Keratinocyte (primary cell): Measurements from ENCODE around the gene PFDN2. TPM values are rescaled to one million over a fixed set of nuclear protein-coding genes. Genes with fewer than 3 reads are reported as not detected.

Experiments
- DNase-seq: peaks from one replicate; pipeline ENCODE4 v3.0.0-alpha.2; 2011; ENCODE audit warnings: low read depth, missing footprints, low spot score
- FAIRE-seq: peaks from 2 replicates; lab custom pipeline; 2011; peaks lifted over from hg19 to GRCh38; lab: Jason Lieb, UNC
- H2AFZ ChIP-seq: 2 replicates; pipeline ENCODE4 v1.6.0; 2012; ENCODE audit warnings: low read length, control low read depth, inconsistent platforms; ENCODE audit not compliant: control insufficient read depth
- H3K27ac ChIP-seq: 2 replicates; pipeline ENCODE4 v1.5.1; 2011; ENCODE audit warnings: low read length; ENCODE audit not compliant: control insufficient read depth, insufficient read depth
- H3K27me3 ChIP-seq: 3 replicates; pipeline ENCODE4 v1.6.0; 2011; ENCODE audit warnings: low read length; ENCODE audit not compliant: control insufficient read depth, insufficient read depth; ENCODE audit errors: extremely low read depth
- H3K36me3 ChIP-seq, 2 experiments: 2 replicates in 1 of 2; 3 replicates in 1 of 2; pipeline ENCODE4 v1.5.1; 2011; ENCODE audit warnings: low read length in 2 of 2, mild to moderate bottlenecking in 1 of 2; ENCODE audit not compliant: control insufficient read depth in 2 of 2, insufficient read depth in 2 of 2; ENCODE audit errors: extremely low read depth in 1 of 2
- H3K4me1 ChIP-seq: 3 replicates; pipeline ENCODE4 v1.5.1; 2011; ENCODE audit warnings: low read length; ENCODE audit not compliant: control insufficient read depth, insufficient read depth; ENCODE audit errors: extremely low read depth
- H3K4me2 ChIP-seq: 3 replicates; pipeline ENCODE4 v1.6.0; 2011; ENCODE audit warnings: low read depth, low read length; ENCODE audit not compliant: control insufficient read depth, insufficient read depth; ENCODE audit errors: extremely low read depth
- H3K4me3 ChIP-seq, 3 experiments: fragments of 200-600 bp in 1 of 3; sonication (generic) in 1 of 3; 2 replicates in 2 of 3; 3 replicates in 1 of 3; pipeline ENCODE4 v1.5.1; 2011 to 2016; ENCODE audit warnings: low read length in 3 of 3, mild to moderate bottlenecking in 3 of 3, control low read depth in 2 of 3, inconsistent platforms in 1 of 3, low read depth in 1 of 3, mixed read lengths in 1 of 3, mixed run types in 1 of 3, moderate library complexity in 1 of 3; ENCODE audit not compliant: control insufficient read depth in 2 of 3, insufficient read depth in 2 of 3; ENCODE audit errors: extremely low read depth in 1 of 3
- H3K79me2 ChIP-seq: 2 replicates; pipeline ENCODE4 v1.6.0; 2012; ENCODE audit warnings: low read length; ENCODE audit not compliant: control insufficient read depth, insufficient read depth
- H3K9ac ChIP-seq: 3 replicates; pipeline ENCODE4 v1.6.0; 2011; ENCODE audit warnings: low read length; ENCODE audit not compliant: control insufficient read depth, insufficient read depth; ENCODE audit errors: extremely low read depth
- H3K9me1 ChIP-seq: 3 replicates; pipeline ENCODE4 v1.6.0; 2011; ENCODE audit warnings: low read length; ENCODE audit not compliant: control insufficient read depth, insufficient read depth; ENCODE audit errors: extremely low read depth
- H3K9me3 ChIP-seq: 2 replicates; pipeline ENCODE4 v1.5.1; 2012; ENCODE audit warnings: low read depth, low read length; ENCODE audit not compliant: control insufficient read depth
- H4K20me1 ChIP-seq: 3 replicates; pipeline ENCODE4 v1.6.0; 2011; ENCODE audit warnings: low read length; ENCODE audit not compliant: control insufficient read depth, insufficient read depth; ENCODE audit errors: extremely low read depth
- CTCF ChIP-seq, 3 experiments: IDR thresholded peaks in 1 of 3; conservative IDR thresholded peaks in 1 of 3; optimal IDR thresholded peaks in 1 of 3; 2 replicates in 2 of 3; 3 replicates in 1 of 3; pipeline versions ENCODE3 to v1.5.1; 2011; ENCODE audit warnings: low read length in 3 of 3, mild to moderate bottlenecking in 3 of 3, moderate library complexity in 2 of 3, control low read depth in 1 of 3, inconsistent platforms in 1 of 3; ENCODE audit not compliant: insufficient read depth in 2 of 3; ENCODE audit errors: extremely low read depth in 1 of 3
- EZH2 ChIP-seq: IDR thresholded peaks from one replicate; pipeline ENCODE4 v1.6.1; 2012; ENCODE audit warnings: inconsistent platforms, mild to moderate bottlenecking, low read length, moderate library complexity
- dilution Hi-C: fragments of 300-500 bp; cut with MboI; formaldehyde crosslinking; loops from one replicate; pipeline ENCODE4 v1.7.0; 2020; ENCODE audit warnings: low sequenced_read_pairs; ENCODE audit not compliant: extremely low pct_ligation_motif_present
- polyA plus RNA-seq, 5 experiments: library from polyadenylated mRNA; depleted of rRNA in 3 of 5; stranded (reverse) in 3 of 5; stranded (forward) in 1 of 5; unstranded in 1 of 5; fragments of >200 nt; gene quantifications; 1 replicate in 1 of 5; 2 replicates in 3 of 5; 3 replicates in 1 of 5; pipeline versions ENCODE4 v1.2.1 to v1.2.3, GENCODE V29; 2011 to 2012; ENCODE audit warnings: missing spikeins in 2 of 5, low read depth in 1 of 5, low replicate concordance in 1 of 5

Gene PFDN2
- polyA plus RNA-seq, 1 donor (not counting 4 experiments of a cell fraction or from before 2014, with no cell fraction given) = 184 TPM

GRCh38 chr1:161071886-161072371 is 45.9 kb downstream of the PFDN2 start:
- DNase-seq (no peak), FAIRE-seq (no peak)
- Histone ChIP-seq H3K9me1 (peaks cover 2% of the 10 kb centered on the region), H2AFZ (no peak overlapping the region), H3K79me2 (no peaks in the 10 kb centered on the region), H3K4me3 (no peak overlapping the region), H3K36me3 (no peaks in the 10 kb centered on the region), H3K27me3 (no peaks in the 10 kb centered on the region), H4K20me1 (no peaks in the 10 kb centered on the region), H3K4me2 (no peak overlapping the region), H3K9ac (no peak overlapping the region), H3K27ac (no peak overlapping the region), H3K4me1 (peaks cover 38% of the 10 kb centered on the region), H3K9me3 (no peaks in the 10 kb centered on the region)
- dilution Hi-C loops = no loop called here
- TF ChIP-seq CTCF (optimal IDR thresholded peaks at IDR 0.05 in 1 of 3, IDR thresholded peaks at IDR 0.05 in 1 of 3, conservative IDR thresholded peaks at IDR 0.05 in 1 of 3; ENCODE audit: extremely low read depth in 1 of 3, insufficient read depth in 2 of 3, low read length in 3 of 3) (peak; percentile 52 to 68 (median 57)), EZH2 (no peak)

GRCh38 chr1:161070761-161071160 is 47.1 kb downstream of the PFDN2 start:
- H3K79me2 ChIP-seq = no peaks in the 10 kb centered on the region
- H3K36me3 ChIP-seq = no peaks in the 10 kb centered on the region
- no peaks in the 10 kb centered on the region for H3K27me3 ChIP-seq
- H3K4me1 ChIP-seq = peaks cover 38% of the 10 kb centered on the region
- H3K9me1 ChIP-seq = peaks cover 2% of the 10 kb centered on the region
- H4K20me1 ChIP-seq = no peaks in the 10 kb centered on the region
- H2AFZ ChIP-seq = no peak overlapping the region
- H3K4me2 ChIP-seq = no peak overlapping the region
- H3K27ac ChIP-seq = no peak overlapping the region
- no peak overlapping the region for H3K9ac ChIP-seq
- dilution Hi-C loops = no loop called here
- DNase-seq = no peak
- no peaks in the 10 kb centered on the region for H3K9me3 ChIP-seq
- no peak overlapping the region for H3K4me3 ChIP-seq
- no peak for TF ChIP-seq CTCF (optimal IDR thresholded peaks at IDR 0.05 in 1 of 3, IDR thresholded peaks at IDR 0.05 in 1 of 3, conservative IDR thresholded peaks at IDR 0.05 in 1 of 3; ENCODE audit: extremely low read depth in 1 of 3, insufficient read depth in 2 of 3, low read length in 3 of 3)
- TF ChIP-seq EZH2 = no peak
- FAIRE-seq = no peak
